ENCODE measurements around the gene SV2C. TPM values are rescaled to one million over a fixed set of nuclear protein-coding genes. Genes with fewer than 3 reads are reported as not detected.

SV2C gene
- total and polyA plus RNA-seq, 10 of the 15 experiments (the other 5 are each of a cell fraction or from before 2014, with no cell fraction given), result under 0.01 to 1.1 (median 0.63) TPM

DNA sequence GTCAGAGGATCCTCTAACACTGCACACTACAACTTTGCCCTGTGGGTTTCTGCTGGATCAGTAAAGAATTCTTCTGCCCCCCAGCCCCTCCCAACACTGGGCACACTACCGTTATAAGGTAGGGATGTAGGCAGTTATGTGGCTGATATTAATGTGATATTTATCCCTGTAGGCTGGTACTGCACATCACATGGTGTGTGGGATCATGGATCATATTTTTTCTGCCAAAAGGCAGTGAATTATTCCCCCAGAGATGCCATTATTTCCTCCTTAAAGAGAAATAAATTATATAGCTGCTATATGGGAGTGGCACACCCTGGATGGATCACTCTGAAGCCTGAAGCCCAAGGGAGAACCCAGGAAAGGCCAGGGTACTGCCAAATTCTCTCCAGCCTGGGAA is 69.5 kb downstream of the SV2C start:
- BruUV-seq (replicated peaks), result no TSS peak
- DNase-seq (ENCODE audit: low read depth, low spot score) (no peak), FAIRE-seq (no peak), ATAC-seq (no peak)
- no peaks in the 10 kb centered on the region for H4K20me1 ChIP-seq (ENCODE audit: control insufficient read depth, insufficient read depth)
- H3K4me2 ChIP-seq (ENCODE audit: control insufficient read depth, insufficient read depth), result no peak overlapping the region
- H3K9me3 ChIP-seq (replicated peaks; ENCODE audit: control insufficient read depth, insufficient read depth, low read length), result no peaks in the 10 kb centered on the region
- H3K79me2 ChIP-seq (ENCODE audit: control insufficient read depth, insufficient read depth, low read length), result no peaks in the 10 kb centered on the region
- no peak overlapping the region for H3K4me3 ChIP-seq
- SMC1A ChIA-PET (ENCODE audit: uncharacterized antibody, unreplicated experiment), result interaction anchor here (0.7 to 1.8 kb wide), 6 partner anchors 9 to 225 kb away, joined by 3 to 4 read pairs (median 3); no protein-coding TSS in a partner anchor
- TF ChIP-seq, protein P1, sequence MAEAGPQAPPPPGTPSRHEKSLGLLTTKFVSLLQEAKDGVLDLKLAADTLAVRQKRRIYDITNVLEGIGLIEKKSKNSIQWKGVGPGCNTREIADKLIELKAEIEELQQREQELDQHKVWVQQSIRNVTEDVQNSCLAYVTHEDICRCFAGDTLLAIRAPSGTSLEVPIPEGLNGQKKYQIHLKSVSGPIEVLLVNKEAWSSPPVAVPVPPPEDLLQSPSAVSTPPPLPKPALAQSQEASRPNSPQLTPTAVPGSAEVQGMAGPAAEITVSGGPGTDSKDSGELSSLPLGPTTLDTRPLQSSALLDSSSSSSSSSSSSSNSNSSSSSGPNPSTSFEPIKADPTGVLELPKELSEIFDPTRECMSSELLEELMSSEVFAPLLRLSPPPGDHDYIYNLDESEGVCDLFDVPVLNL (IDR thresholded peaks at IDR 0.05; ENCODE audit: low read depth, low read length), result no peak
- TF ChIP-seq LARP7 (IDR thresholded peaks at IDR 0.05) (no peak), SMC3 (IDR thresholded peaks at IDR 0.05; ENCODE audit: borderline replicate concordance, low read length) (no peak), BHLHE40 (IDR thresholded peaks at IDR 0.05; ENCODE audit: borderline replicate concordance in 1 of 2, low read depth in 2 of 2, low read length in 1 of 2) (no peak), BACH1 (IDR thresholded peaks at IDR 0.05; ENCODE audit: borderline replicate concordance) (no peak), STAT1 (conservative IDR thresholded peaks at IDR 0.05) (no peak), ZZZ3 (IDR thresholded peaks at IDR 0.05; ENCODE audit: control insufficient read depth, insufficient read length, low read depth) (no peak), MXI1 (IDR thresholded peaks at IDR 0.05; ENCODE audit: low read depth, low read length) (no peak), WRNIP1 (IDR thresholded peaks at IDR 0.05; ENCODE audit: borderline replicate concordance, low read depth, low read length) (no peak), ZNF622 (IDR thresholded peaks at IDR 0.05) (no peak), SMARCA5 (IDR thresholded peaks at IDR 0.05) (no peak), SIN3A (IDR thresholded peaks at IDR 0.05; ENCODE audit: low read depth, low read length) (no peak), MYC (IDR thresholded peaks at IDR 0.05; ENCODE audit: insufficient read depth, insufficient read length, insufficient replicate concordance, low read length, severe bottlenecking) (no peak)
- TF ChIP-seq, protein P2, sequence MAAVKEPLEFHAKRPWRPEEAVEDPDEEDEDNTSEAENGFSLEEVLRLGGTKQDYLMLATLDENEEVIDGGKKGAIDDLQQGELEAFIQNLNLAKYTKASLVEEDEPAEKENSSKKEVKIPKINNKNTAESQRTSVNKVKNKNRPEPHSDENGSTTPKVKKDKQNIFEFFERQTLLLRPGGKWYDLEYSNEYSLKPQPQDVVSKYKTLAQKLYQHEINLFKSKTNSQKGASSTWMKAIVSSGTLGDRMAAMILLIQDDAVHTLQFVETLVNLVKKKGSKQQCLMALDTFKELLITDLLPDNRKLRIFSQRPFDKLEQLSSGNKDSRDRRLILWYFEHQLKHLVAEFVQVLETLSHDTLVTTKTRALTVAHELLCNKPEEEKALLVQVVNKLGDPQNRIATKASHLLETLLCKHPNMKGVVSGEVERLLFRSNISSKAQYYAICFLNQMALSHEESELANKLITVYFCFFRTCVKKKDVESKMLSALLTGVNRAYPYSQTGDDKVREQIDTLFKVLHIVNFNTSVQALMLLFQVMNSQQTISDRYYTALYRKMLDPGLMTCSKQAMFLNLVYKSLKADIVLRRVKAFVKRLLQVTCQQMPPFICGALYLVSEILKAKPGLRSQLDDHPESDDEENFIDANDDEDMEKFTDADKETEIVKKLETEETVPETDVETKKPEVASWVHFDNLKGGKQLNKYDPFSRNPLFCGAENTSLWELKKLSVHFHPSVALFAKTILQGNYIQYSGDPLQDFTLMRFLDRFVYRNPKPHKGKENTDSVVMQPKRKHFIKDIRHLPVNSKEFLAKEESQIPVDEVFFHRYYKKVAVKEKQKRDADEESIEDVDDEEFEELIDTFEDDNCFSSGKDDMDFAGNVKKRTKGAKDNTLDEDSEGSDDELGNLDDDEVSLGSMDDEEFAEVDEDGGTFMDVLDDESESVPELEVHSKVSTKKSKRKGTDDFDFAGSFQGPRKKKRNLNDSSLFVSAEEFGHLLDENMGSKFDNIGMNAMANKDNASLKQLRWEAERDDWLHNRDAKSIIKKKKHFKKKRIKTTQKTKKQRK (IDR thresholded peaks at IDR 0.05; ENCODE audit: low read depth, low read length), result no peak
- TF ChIP-seq, protein P3, sequence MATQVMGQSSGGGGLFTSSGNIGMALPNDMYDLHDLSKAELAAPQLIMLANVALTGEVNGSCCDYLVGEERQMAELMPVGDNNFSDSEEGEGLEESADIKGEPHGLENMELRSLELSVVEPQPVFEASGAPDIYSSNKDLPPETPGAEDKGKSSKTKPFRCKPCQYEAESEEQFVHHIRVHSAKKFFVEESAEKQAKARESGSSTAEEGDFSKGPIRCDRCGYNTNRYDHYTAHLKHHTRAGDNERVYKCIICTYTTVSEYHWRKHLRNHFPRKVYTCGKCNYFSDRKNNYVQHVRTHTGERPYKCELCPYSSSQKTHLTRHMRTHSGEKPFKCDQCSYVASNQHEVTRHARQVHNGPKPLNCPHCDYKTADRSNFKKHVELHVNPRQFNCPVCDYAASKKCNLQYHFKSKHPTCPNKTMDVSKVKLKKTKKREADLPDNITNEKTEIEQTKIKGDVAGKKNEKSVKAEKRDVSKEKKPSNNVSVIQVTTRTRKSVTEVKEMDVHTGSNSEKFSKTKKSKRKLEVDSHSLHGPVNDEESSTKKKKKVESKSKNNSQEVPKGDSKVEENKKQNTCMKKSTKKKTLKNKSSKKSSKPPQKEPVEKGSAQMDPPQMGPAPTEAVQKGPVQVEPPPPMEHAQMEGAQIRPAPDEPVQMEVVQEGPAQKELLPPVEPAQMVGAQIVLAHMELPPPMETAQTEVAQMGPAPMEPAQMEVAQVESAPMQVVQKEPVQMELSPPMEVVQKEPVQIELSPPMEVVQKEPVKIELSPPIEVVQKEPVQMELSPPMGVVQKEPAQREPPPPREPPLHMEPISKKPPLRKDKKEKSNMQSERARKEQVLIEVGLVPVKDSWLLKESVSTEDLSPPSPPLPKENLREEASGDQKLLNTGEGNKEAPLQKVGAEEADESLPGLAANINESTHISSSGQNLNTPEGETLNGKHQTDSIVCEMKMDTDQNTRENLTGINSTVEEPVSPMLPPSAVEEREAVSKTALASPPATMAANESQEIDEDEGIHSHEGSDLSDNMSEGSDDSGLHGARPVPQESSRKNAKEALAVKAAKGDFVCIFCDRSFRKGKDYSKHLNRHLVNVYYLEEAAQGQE (IDR thresholded peaks at IDR 0.05; ENCODE audit: low read depth, low read length), result no peak
- no peak overlapping the region for H3K27ac ChIP-seq (ENCODE audit: control insufficient read depth, insufficient read depth)
- H3K27me3 ChIP-seq (replicated peaks in 1 of 2; ENCODE audit: control insufficient read depth in 2 of 2, insufficient read depth in 2 of 2, low read length in 1 of 2), result no peaks in the 10 kb centered on the region
- no peak overlapping the region for H2AFZ ChIP-seq (ENCODE audit: control insufficient read depth, low read depth, low read length)
- intact Hi-C loops (cut with micrococcal nuclease; ENCODE audit: unreplicated experiment) (no loop called here), in situ Hi-C loops (cut with MboI) (no loop called here)
- H3K4me1 ChIP-seq (ENCODE audit: control insufficient read depth, insufficient read depth, low read length), result no peaks in the 10 kb centered on the region
- whole genome bisulfite sequencing (ENCODE audit: insufficient coverage, insufficient replicate concordance, low lambda C conversion rate, missing lambda C conversion rate), result 44% methylated on average over 1 of the region's 1 CpG
- no peaks in the 10 kb centered on the region for H3K36me3 ChIP-seq (ENCODE audit: control insufficient read depth in 2 of 2, insufficient read depth in 2 of 2, low read length in 1 of 2)
- CTCF ChIA-PET, result interaction anchor here (1.1 kb wide), 1 partner anchor 22 kb away, joined by 4 read pairs; no protein-coding TSS in a partner anchor
- no peak overlapping the region for H3K9ac ChIP-seq (ENCODE audit: control insufficient read depth, insufficient read depth, low read length)
- POLR2A ChIA-PET, result no interaction called here
- RAD21 ChIA-PET (ENCODE audit: unreplicated experiment), result no interaction called here
